H54 (cell line): ENCODE results near the gene KLC1.

Experiments used
- DNase-seq: peaks from one replicate; pipeline ENCODE4 v3.0.0; 2011; ENCODE audit warnings: low spot score, mixed read lengths; ENCODE audit not compliant: insufficient read length
- FAIRE-seq: peaks from 3 replicates; lab custom pipeline; 2011; peaks lifted over from hg19 to GRCh38; lab: Jason Lieb, UNC
- POLR2A ChIP-seq: IDR thresholded peaks from 2 replicates; pipeline ENCODE4 v1.6.1; 2011; ENCODE audit warnings: low read depth, mild to moderate bottlenecking, low read length

The KLC1 gene

DNA sequence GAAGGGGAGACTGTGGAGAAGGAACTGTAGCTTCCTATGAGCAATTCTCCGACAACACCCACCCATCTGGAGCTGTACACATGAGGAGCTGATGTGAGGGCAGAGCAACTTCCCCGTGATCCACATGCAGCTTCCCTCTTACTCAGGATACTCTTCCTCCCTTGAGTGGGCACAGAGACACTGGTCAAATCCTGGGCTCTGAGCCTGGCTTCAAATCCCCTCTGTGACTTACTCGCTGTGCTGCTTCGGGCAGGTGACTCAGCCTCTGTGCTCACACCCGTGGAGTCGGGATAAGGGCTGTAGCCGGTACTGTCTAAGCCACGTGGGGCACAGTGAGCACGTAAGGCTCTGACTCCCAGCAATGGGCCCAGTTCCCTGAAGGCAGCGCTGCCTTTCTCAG, 117.7 kb downstream of the KLC1 start:
- no peak for TF ChIP-seq POLR2A
- DNase-seq, result peak; percentile 46
- FAIRE-seq, result peak; percentile 67

DNA sequence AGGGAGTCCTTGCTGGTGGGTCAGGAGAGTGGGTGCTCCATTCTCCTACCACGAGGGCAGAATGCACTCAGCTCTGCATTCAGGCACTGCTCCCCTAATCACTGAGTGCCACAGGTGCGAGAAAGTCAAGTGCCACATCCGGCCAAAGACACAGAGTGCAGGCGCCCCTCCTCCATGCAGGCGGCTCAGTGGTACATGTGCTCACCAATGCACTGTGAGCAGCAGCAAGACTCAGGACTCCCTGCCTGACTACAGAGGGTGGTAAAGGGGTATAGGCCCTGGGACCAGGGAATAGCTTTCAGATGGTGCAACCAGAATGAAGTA, 119.5 kb downstream of the KLC1 start:
- no peak for TF ChIP-seq POLR2A
- no peak for DNase-seq
- FAIRE-seq, result no peak

DNA sequence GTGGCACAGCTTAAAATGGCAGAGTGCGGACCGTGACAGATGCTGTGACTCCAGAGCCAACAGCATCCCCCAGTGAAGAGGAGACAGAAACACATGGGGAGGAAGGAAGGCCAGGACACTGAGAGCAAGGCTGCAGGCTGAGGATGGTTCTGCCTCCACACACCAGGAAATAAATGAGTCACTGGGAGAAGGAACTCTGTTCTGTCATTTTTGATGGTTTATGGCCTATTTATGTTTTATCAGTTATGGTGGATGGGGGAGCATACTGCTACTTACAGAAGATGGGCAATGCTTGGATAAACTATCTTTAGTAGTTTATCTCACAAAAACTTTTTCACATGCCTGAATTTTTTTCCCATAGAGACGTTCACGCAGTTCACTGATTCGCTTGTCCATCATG, 120.4 kb downstream of the KLC1 start:
- no peak for TF ChIP-seq POLR2A
- DNase-seq, result no peak
- no peak for FAIRE-seq

GRCh38 chr14:103749860-103750259, 120.8 kb downstream of the KLC1 start:
- no peak for TF ChIP-seq POLR2A
- no peak for FAIRE-seq
- no peak for DNase-seq
